GM18517 (cell line): ENCODE measurements around the gene TP53I3.
"Not testable (repeated sequence)": the region's sequence is repeated elsewhere in the genome, so short reads cannot be mapped to it uniquely, and the experiment has no call there.

Source experiments
- ATAC-seq: cut with Tn5 transposase; IDR thresholded peaks from one replicate; pipeline ENCODE4 v1.9.1; 2021; ENCODE audit warnings: mild to moderate bottlenecking, moderate library complexity; ENCODE audit not compliant: unreplicated experiment

Gene TP53I3

GRCh38 chr2:24084386-24085199, at the start of gene TP53I3:
Gene TP53I3, minus strand, starts transcription at chr2:24084834. Its CDS starts 508 bp downstream, at chr2:24084326.
- ATAC-seq, result peak; percentile 57

- ATAC-seq, result no peak
Observed at GRCh38 chr2:24132543-24132942, 47.9 kb upstream of the TP53I3 start.

GRCh38 chr2:24125956-24126355, 41.3 kb upstream of the TP53I3 start:
- no peak for ATAC-seq

- peak; percentile 2 for ATAC-seq
Observed at GRCh38 chr2:24123922-24124580, 39.4 kb upstream of the TP53I3 start.

GRCh38 chr2:24123195-24123921, 38.7 kb upstream of the TP53I3 start, which contains the start of the genes FAM228B and PFN4:
Gene FAM228B, plus strand, starts transcription at chr2:24123469. Its CDS starts 893 bp downstream, at chr2:24124362.
Gene PFN4, minus strand, starts transcription at chr2:24123334. Its CDS starts 799 bp downstream, at chr2:24122535.
- ATAC-seq, result peak; percentile 88

- no peak for ATAC-seq
Observed at GRCh38 chr2:24122366-24123194, 37.9 kb upstream of the TP53I3 start.

- ATAC-seq, result no peak
Observed at GRCh38 chr2:24121469-24121868, 36.8 kb upstream of the TP53I3 start.

- no peak for ATAC-seq
Observed at GRCh38 chr2:24121066-24121465, 36.4 kb upstream of the TP53I3 start.

- ATAC-seq, result no peak
Observed at GRCh38 chr2:24117902-24118301, 33.3 kb upstream of the TP53I3 start.

GRCh38 chr2:24115057-24115456, 30.4 kb upstream of the TP53I3 start:
- no peak for ATAC-seq

- ATAC-seq, result no peak
Observed at GRCh38 chr2:24111407-24111901, 26.8 kb upstream of the TP53I3 start.

GRCh38 chr2:24110660-24111303, 26.1 kb upstream of the TP53I3 start:
- ATAC-seq, result no peak

GRCh38 chr2:24109431-24109830, 24.8 kb upstream of the TP53I3 start:
- ATAC-seq, result not testable (repeated sequence)

GRCh38 chr2:24107336-24107735, 22.7 kb upstream of the TP53I3 start:
- no peak for ATAC-seq

GRCh38 chr2:24106786-24107185, 22.2 kb upstream of the TP53I3 start:
- no peak for ATAC-seq

GRCh38 chr2:24105816-24106215, 21.2 kb upstream of the TP53I3 start:
- no peak for ATAC-seq

GRCh38 chr2:24104906-24105305, 20.3 kb upstream of the TP53I3 start:
- no peak for ATAC-seq

- ATAC-seq, result no peak
Observed at GRCh38 chr2:24104110-24104650, 19.5 kb upstream of the TP53I3 start.

GRCh38 chr2:24102677-24103076, 18.0 kb upstream of the TP53I3 start:
- no peak for ATAC-seq

- no peak for ATAC-seq
Observed at GRCh38 chr2:24101992-24102391, 17.4 kb upstream of the TP53I3 start.
